H1 (cell line): ENCODE results near the gene CIC. TPM values are rescaled to one million over a fixed set of nuclear protein-coding genes. Genes with fewer than 3 reads are reported as not detected.
A peak's percentile ranks its signal among the peaks of the same experiment; 100 is the strongest.

Experiments used
- CTCF ChIA-PET: fragments of 300-600 bp; sonication (Branson Sonifier 250); formaldehyde crosslinking; loops from one replicate; lab custom pipeline; 2021; ENCODE audit not compliant: partially characterized antibody; lab: Charles Lee
- POLR2A ChIA-PET: fragments of 300-600 bp; sonication (Branson Sonifier 250); formaldehyde crosslinking; loops from one replicate; lab custom pipeline; 2021; ENCODE audit warnings: inconsistent platforms; ENCODE audit not compliant: partially characterized antibody; lab: Charles Lee
- DNase-seq, 2 experiments: peaks; one replicate each; pipeline versions ENCODE4 v3.0.0 to v3.0.0-alpha.2; 2010 to 2022; ENCODE audit warnings: low spot score in 2 of 2, low read depth in 1 of 2, mixed read lengths in 1 of 2
- FAIRE-seq: peaks from 2 replicates; lab custom pipeline; 2011; peaks lifted over from hg19 to GRCh38; lab: Jason Lieb, UNC
- H2AFZ ChIP-seq: 2 replicates; pipeline ENCODE4 v1.8.1; 2012; ENCODE audit warnings: low read length, inconsistent platforms
- H2AK5ac ChIP-seq: 2 replicates; pipeline ENCODE4 v1.6.1; 2013; ENCODE audit warnings: low read depth, low read length
- H2BK120ac ChIP-seq: replicated peaks from 2 replicates; pipeline ENCODE3; 2013; ENCODE audit warnings: low read depth, low read length, inconsistent platforms
- H2BK12ac ChIP-seq: 2 replicates; pipeline ENCODE4 v1.6.1; 2013; ENCODE audit warnings: low read depth, low read length
- H2BK15ac ChIP-seq: 2 replicates; pipeline ENCODE4 v1.6.1; 2013; ENCODE audit warnings: low read length
- H2BK20ac ChIP-seq: 2 replicates; pipeline ENCODE4 v1.6.1; 2013; ENCODE audit warnings: low read length
- H2BK5ac ChIP-seq: 2 replicates; pipeline ENCODE4 v1.6.1; 2013; ENCODE audit warnings: low read depth, low read length
- H3K14ac ChIP-seq: 2 replicates; pipeline ENCODE4 v1.6.1; 2013; ENCODE audit warnings: inconsistent platforms; ENCODE audit not compliant: insufficient read length
- H3K18ac ChIP-seq: 2 replicates; pipeline ENCODE4 v1.6.1; 2013; ENCODE audit warnings: low read length; ENCODE audit errors: extremely low read depth
- H3K23ac ChIP-seq: 2 replicates; pipeline ENCODE4 v1.6.1; 2013; ENCODE audit warnings: inconsistent platforms; ENCODE audit not compliant: insufficient read length
- H3K23me2 ChIP-seq: 2 replicates; pipeline ENCODE4 v1.6.1; 2013; ENCODE audit warnings: low read depth, low read length
- H3K27ac ChIP-seq: 2 replicates; pipeline ENCODE4 v1.6.1; 2011; ENCODE audit warnings: low read depth, low read length, inconsistent platforms
- H3K27me3 ChIP-seq, 4 experiments: replicated peaks in 1 of 4; 1 replicate in 1 of 4; 2 replicates in 3 of 4; pipeline versions ENCODE4 v1.6.1 to v1.8.1; 2011 to 2013; ENCODE audit warnings: low read length in 3 of 4, mild to moderate bottlenecking in 3 of 4, inconsistent platforms in 2 of 4, mixed read lengths in 2 of 4, moderate library complexity in 1 of 4; ENCODE audit not compliant: control insufficient read depth in 3 of 4, insufficient read depth in 3 of 4; ENCODE audit errors: extremely low read depth in 1 of 4
- H3K36me3 ChIP-seq, 4 experiments: 2 replicates each; pipeline versions ENCODE4 v1.6.1 to v1.8.1; 2011 to 2013; ENCODE audit warnings: mild to moderate bottlenecking in 4 of 4, low read length in 3 of 4, moderate library complexity in 2 of 4, control low read depth in 1 of 4, inconsistent platforms in 1 of 4; ENCODE audit not compliant: insufficient read depth in 4 of 4, control insufficient read depth in 2 of 4
- H3K4ac ChIP-seq: replicated peaks from 2 replicates; pipeline ENCODE3; 2013; ENCODE audit warnings: low read length, low read depth, mixed read lengths, inconsistent platforms; ENCODE audit not compliant: insufficient read length
- H3K4me1 ChIP-seq, 4 experiments: replicated peaks in 1 of 4; 1 replicate in 1 of 4; 2 replicates in 3 of 4; pipeline versions ENCODE4 v1.6.1 to v1.8.1; 2011 to 2013; ENCODE audit warnings: low read length in 3 of 4, inconsistent platforms in 2 of 4, mixed read lengths in 1 of 4; ENCODE audit not compliant: insufficient read depth in 4 of 4, control insufficient read depth in 3 of 4
- H3K4me2 ChIP-seq, 2 experiments: 2 replicates each; pipeline versions ENCODE4 v1.6.1 to v1.8.1; 2011 to 2013; ENCODE audit warnings: low read depth in 2 of 2, low read length in 2 of 2, control low read depth in 1 of 2, inconsistent platforms in 1 of 2, mild to moderate bottlenecking in 1 of 2; ENCODE audit not compliant: insufficient read depth in 1 of 2
- H3K4me3 ChIP-seq, 4 experiments: fragments of 200-600, 300-600 bp in 1 of 4; sonication (generic), shearing (Covaris generic), sonication (Bioruptor Twin) in 1 of 4; 2 replicates each; pipeline versions ENCODE4 v1.5.1 to v1.8.1; 2011 to 2016; ENCODE audit warnings: low read length in 4 of 4, low read depth in 3 of 4, control low read depth in 2 of 4, inconsistent platforms in 2 of 4, mild to moderate bottlenecking in 2 of 4, mixed read lengths in 1 of 4, moderate library complexity in 1 of 4; ENCODE audit not compliant: insufficient read depth in 2 of 4; ENCODE audit errors: extremely low read depth in 1 of 4
- H3K56ac ChIP-seq: replicated peaks from 2 replicates; pipeline ENCODE3; 2013; ENCODE audit warnings: low read depth, mild to moderate bottlenecking, mixed read lengths, low read length, inconsistent platforms; ENCODE audit not compliant: insufficient read length
- H3K79me1 ChIP-seq: 2 replicates; pipeline ENCODE4 v1.6.1; 2013; ENCODE audit warnings: low read depth, low read length, control low read depth
- H3K79me2 ChIP-seq, 2 experiments: 2 replicates each; pipeline versions ENCODE4 v1.6.1 to v1.8.1; 2012 to 2013; ENCODE audit warnings: low read length in 2 of 2, mild to moderate bottlenecking in 2 of 2, inconsistent platforms in 1 of 2; ENCODE audit not compliant: insufficient read depth in 2 of 2, control insufficient read depth in 1 of 2
- H3K9ac ChIP-seq, 4 experiments: replicated peaks in 1 of 4; 1 replicate in 1 of 4; 2 replicates in 3 of 4; pipeline versions ENCODE4 v1.6.1 to v1.8.1; 2011 to 2013; ENCODE audit warnings: low read depth in 3 of 4, low read length in 3 of 4, control low read depth in 2 of 4, mild to moderate bottlenecking in 2 of 4, moderate library complexity in 2 of 4, inconsistent platforms in 1 of 4; ENCODE audit errors: extremely low read depth in 1 of 4
- H3K9me3 ChIP-seq, 2 experiments: 2 replicates each; pipeline versions ENCODE4 v1.6.1 to v1.8.1; 2012 to 2013; ENCODE audit warnings: mild to moderate bottlenecking in 2 of 2, moderate library complexity in 2 of 2, control low read depth in 1 of 2, inconsistent platforms in 1 of 2, low read depth in 1 of 2, low read length in 1 of 2, mixed read lengths in 1 of 2; ENCODE audit not compliant: insufficient read depth in 2 of 2
- H4K20me1 ChIP-seq, 2 experiments: replicated peaks in 1 of 2; 2 replicates each; pipeline versions ENCODE3 to v1.8.1; 2011 to 2013; ENCODE audit warnings: inconsistent platforms in 2 of 2, low read length in 2 of 2, mild to moderate bottlenecking in 1 of 2; ENCODE audit not compliant: insufficient read depth in 2 of 2, control insufficient read depth in 1 of 2
- H4K5ac ChIP-seq: 2 replicates; pipeline ENCODE4 v1.6.1; 2013; ENCODE audit warnings: low read length, low read depth, mixed read lengths, inconsistent platforms; ENCODE audit not compliant: insufficient read length
- H4K8ac ChIP-seq: 2 replicates; pipeline ENCODE4 v1.8.0; 2013; ENCODE audit warnings: mild to moderate bottlenecking, moderate library complexity, low read length, inconsistent platforms; ENCODE audit not compliant: insufficient read depth; ENCODE audit errors: extremely low read depth
- H4K91ac ChIP-seq: replicated peaks from 2 replicates; pipeline ENCODE3; 2013; ENCODE audit warnings: low read length, mixed read lengths, inconsistent platforms; ENCODE audit not compliant: insufficient read length
- CBX5 ChIP-seq: fragments of 300-800, 300-1000 bp; sonication (generic); IDR thresholded peaks from 2 replicates; pipeline ENCODE4 v1.7.1; 2016; ENCODE audit warnings: antibody characterized with exemption, low read length, low read depth
- CEBPB ChIP-seq: IDR thresholded peaks from 2 replicates; pipeline ENCODE4 v1.6.1; 2012; ENCODE audit warnings: low read depth, low read length
- CTBP2 ChIP-seq: IDR thresholded peaks from 2 replicates; pipeline ENCODE4 v1.7.0; 2011; ENCODE audit warnings: borderline replicate concordance, mild to moderate bottlenecking, moderate library complexity, mixed read lengths, low read length; ENCODE audit not compliant: insufficient read depth, insufficient read length
- CTCF ChIP-seq, 3 experiments: IDR thresholded peaks; 1 replicate in 2 of 3; 2 replicates in 1 of 3; pipeline versions ENCODE4 v1.5.1 to v1.6.1; 2011; ENCODE audit warnings: low read length in 3 of 3, mild to moderate bottlenecking in 3 of 3, inconsistent platforms in 2 of 3, low read depth in 1 of 3, moderate library complexity in 1 of 3; ENCODE audit not compliant: insufficient read depth in 1 of 3; ENCODE audit errors: control extremely low read depth in 1 of 3
- JUND ChIP-seq: IDR thresholded peaks from 2 replicates; pipeline ENCODE4 v1.6.1; 2011; ENCODE audit warnings: mild to moderate bottlenecking, improper control_type of control experiment, low read length
- RFX5 ChIP-seq: IDR thresholded peaks from 2 replicates; pipeline ENCODE4 v1.6.1; 2011; ENCODE audit warnings: low read depth, low read length, improper control_type of control experiment, borderline replicate concordance
- SIN3A ChIP-seq, 2 experiments: IDR thresholded peaks in 1 of 2; conservative IDR thresholded peaks in 1 of 2; 2 replicates each; pipeline ENCODE4 v1.6.1; 2011 to 2012; ENCODE audit warnings: low read length in 2 of 2, improper control_type of control experiment in 1 of 2, low read depth in 1 of 2, mild to moderate bottlenecking in 1 of 2
- SP2 ChIP-seq: IDR thresholded peaks from 2 replicates; pipeline ENCODE4 v1.6.1; 2012; ENCODE audit warnings: mild to moderate bottlenecking, low read length, inconsistent platforms
- WGBS, 2 experiments: shearing (Covaris generic) in 1 of 2; methylation state at CpG; one replicate each; pipeline versions ENCODE4 v1.1.6 to v1.1.7; 2013 to 2015; ENCODE audit warnings: low lambda C conversion rate in 2 of 2, mixed read lengths in 2 of 2, inconsistent platforms in 1 of 2, low coverage in 1 of 2, missing lambda C conversion rate in 1 of 2; ENCODE audit not compliant: insufficient replicate concordance in 2 of 2, insufficient coverage in 1 of 2, insufficient read length in 1 of 2; ENCODE audit errors: extremely low coverage in 1 of 2, missing lambda C conversion rate in 1 of 2; 5-methylcytosine and 5-hydroxymethylcytosine counted together
- polyA plus RNA-seq, 7 experiments: library from polyadenylated mRNA; depleted of rRNA in 3 of 7; stranded (reverse) in 5 of 7; unstranded in 2 of 7; fragments of >200 nt in 5 of 7; fragments of 200-250 nt in 2 of 7; gene quantifications; 1 replicate in 5 of 7; 2 replicates in 1 of 7; 4 replicates in 1 of 7; pipeline versions ENCODE4 v1.2.1 to v1.2.3, GENCODE V29; 2011 to 2013; ENCODE audit warnings: missing spikeins in 2 of 7, mixed read lengths in 2 of 7
- total RNA-seq: library from RNA; stranded (reverse); fragmentation: NEBNext Ultra II Directional; extraction: Animal tissue kit (Norgen Biotek cat#: 25700); gene quantifications from 2 replicates; pipeline ENCODE4 v1.2.1, GENCODE V29; 2021

Gene CIC
- total and polyA plus RNA-seq, 2 of the 8 experiments (the other 6 are each of a cell fraction or from before 2014, with no cell fraction given): 13.2 to 43.6 TPM

- H3K79me2 ChIP-seq: peaks cover 0 to 19% of the 10 kb centered on the region in 2 experiments; a peak in 2 of 4 replicates
- TF ChIP-seq CTBP2 (no peak), SP2 (no peak), CEBPB (peak; percentile 39; the same call in 1 of the 2 replicates), CBX5 (no peak), SIN3A (conservative IDR thresholded peaks at IDR 0.05 in 1 of 2, IDR thresholded peaks at IDR 0.05 in 1 of 2; ENCODE audit: low read depth in 1 of 2, low read length in 2 of 2) (peak in 1 of 2 experiments; percentile 76; a peak in 2 of 4 replicates), CTCF (IDR thresholded peaks at IDR 0.05; ENCODE audit: control extremely low read depth in 1 of 3, insufficient read depth in 1 of 3, low read depth in 1 of 3, low read length in 3 of 3) (peak; percentile 60 to 71 (median 66)), JUND (peak; percentile 28; the same call in 1 of the 2 replicates), RFX5 (no peak)
Measured at GRCh38 chr19:42246143-42246921, 22.7 kb upstream of the CIC start.

More at GRCh38 chr19:42246143-42246921, 22.7 kb upstream of the CIC start:
- Histone ChIP-seq H2BK20ac (no peak overlapping the region), H3K4me2 (no peak overlapping the region), H3K4ac (no peak overlapping the region), H2AK5ac (no peak overlapping the region), H3K4me3 (no peak overlapping the region), H3K27ac (no peak overlapping the region), H4K8ac (no peak overlapping the region), H2BK15ac (peak overlapping the region; percentile 47; the same call in 1 of the 2 replicates), H3K4me1 (peaks cover 7 to 21% (median 9%) of the 10 kb centered on the region in 4 experiments), H3K9me3 (no peaks in the 10 kb centered on the region), H4K91ac (no peak overlapping the region), H4K20me1 (peaks cover 3 to 13% of the 10 kb centered on the region in 2 experiments), H2BK5ac (no peak overlapping the region), H3K9ac (no peak overlapping the region), H3K23ac (no peak overlapping the region), H3K14ac (no peak overlapping the region), H2BK12ac (peak overlapping the region; percentile 28; the same call in 1 of the 2 replicates), H3K79me1 (peaks cover 9% of the 10 kb centered on the region), H3K23me2 (peaks cover 7% of the 10 kb centered on the region), H2AFZ (no peak overlapping the region), H3K18ac (no peak overlapping the region), H3K56ac (no peak overlapping the region), H3K36me3 (peaks cover 0 to 20% (median 4%) of the 10 kb centered on the region in 4 experiments; a peak in 4 of 8 replicates), H4K5ac (no peak overlapping the region), H2BK120ac (no peak overlapping the region), H3K27me3 (no peaks in the 10 kb centered on the region)
- WGBS, 2 experiments: 60% methylated on average over 10 of the region's 10 CpGs; no CpG with 5 or more reads in 1 of the 2 experiments
- ChIA-PET POLR2A (interaction anchor here (0.8 to 7.0 kb wide), 15 partner anchors 10 to 154 kb away, joined by 3 to 68 read pairs (median 4); partner anchors contain the start of gene DEDD2), CTCF (interaction anchor here (0.5 to 11.8 kb wide), 27 partner anchors 9 to 1633 kb away, joined by 3 to 260 read pairs (median 5); partner anchors contain the start of gene ERF)
- FAIRE-seq (no peak), DNase-seq (peak in 1 of 2 experiments; percentile 77)
